Measurements from ENCODE around the gene LYAR.
A peak's percentile ranks its signal among the peaks of the same experiment; 100 is the strongest.
"Not testable (repeated sequence)": the region's sequence is repeated elsewhere in the genome, so short reads cannot be mapped to it uniquely, and the experiment has no call there.

Gene LYAR

DNA sequence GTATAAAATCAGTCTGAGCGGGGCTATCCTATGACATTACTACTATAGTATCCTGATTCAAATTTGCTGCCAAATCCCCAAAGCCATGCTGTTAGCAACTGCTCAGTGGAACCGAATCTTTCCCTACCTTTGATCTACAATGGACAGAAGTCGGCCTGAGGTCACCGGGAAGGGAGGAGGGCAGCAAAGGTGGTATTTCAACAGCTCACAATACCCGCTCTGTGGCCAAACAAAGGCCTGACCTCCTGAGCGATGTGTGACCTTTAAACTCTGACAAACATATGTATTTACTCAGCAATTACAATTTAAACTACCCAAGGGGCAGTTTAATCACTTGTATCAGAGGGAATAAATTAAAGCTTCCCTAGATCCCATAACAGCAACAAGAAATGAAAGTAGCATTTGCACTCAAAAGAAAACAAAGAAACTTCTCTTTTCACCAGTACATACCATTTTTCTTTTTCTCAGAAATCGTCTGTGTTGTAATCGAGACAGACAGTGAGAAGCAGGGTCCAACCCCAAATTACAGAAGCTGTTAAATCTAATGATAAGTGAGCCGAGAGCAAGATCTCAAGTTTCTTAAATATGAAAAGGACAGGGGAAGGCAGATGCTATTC is 30.4 kb downstream of the LYAR start:
- DNase-seq (ENCODE audit: low read depth): no peak

GRCh38 chr4:4257705-4258104 is 32.2 kb downstream of the LYAR start:
- DNase-seq (ENCODE audit: low read depth): not testable (repeated sequence)

DNA sequence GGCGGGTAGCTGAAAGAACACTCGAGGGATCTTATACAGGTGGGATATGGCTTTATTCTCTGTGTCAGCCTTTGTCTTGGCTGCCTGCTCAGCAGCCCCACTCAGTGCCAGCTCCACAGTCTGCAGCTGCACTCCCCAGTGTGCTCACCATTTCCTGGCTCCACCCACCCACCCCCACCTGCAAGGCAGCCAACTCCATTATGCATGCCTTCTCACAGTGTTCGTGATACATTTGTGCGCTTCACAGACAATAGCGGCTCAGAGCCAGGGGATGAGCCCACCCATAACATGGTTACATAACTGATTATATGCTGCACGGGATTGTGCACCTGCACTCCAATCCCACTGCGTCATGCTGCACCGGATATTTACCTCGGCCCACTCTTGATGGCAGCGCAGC is 33.2 kb downstream of the LYAR start:
- DNase-seq (ENCODE audit: low read depth): no peak

- DNase-seq (ENCODE audit: low read depth): no peak
Observed at GRCh38 chr4:4254666-4255065, 35.3 kb downstream of the LYAR start.

GRCh38 chr4:4254199-4254598 is 35.8 kb downstream of the LYAR start:
- no peak for DNase-seq (ENCODE audit: low read depth)

DNA sequence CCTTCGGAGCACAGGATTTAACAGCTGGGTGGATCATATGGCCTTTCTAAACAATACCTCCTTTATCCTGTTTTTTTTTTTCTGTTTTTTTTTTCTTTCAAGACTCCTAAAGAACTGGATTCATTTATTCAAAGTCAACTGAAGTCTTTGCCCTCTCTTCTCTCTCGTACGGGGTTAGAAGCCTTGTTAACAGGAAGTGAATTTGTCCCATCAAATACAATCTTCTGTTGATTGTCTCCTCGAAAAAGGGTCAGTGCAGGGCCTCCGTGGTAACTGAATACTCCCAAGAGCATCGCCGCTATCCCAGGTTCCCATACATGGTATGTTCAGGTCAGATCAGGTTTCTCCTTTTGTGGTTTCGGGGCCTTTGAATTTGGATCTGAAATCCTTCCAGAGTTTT is 40.1 kb downstream of the LYAR start:
- DNase-seq (ENCODE audit: low read depth): no peak

GRCh38 chr4:4249342-4249741 is 40.6 kb downstream of the LYAR start:
- DNase-seq (ENCODE audit: low read depth): not testable (repeated sequence)

DNA sequence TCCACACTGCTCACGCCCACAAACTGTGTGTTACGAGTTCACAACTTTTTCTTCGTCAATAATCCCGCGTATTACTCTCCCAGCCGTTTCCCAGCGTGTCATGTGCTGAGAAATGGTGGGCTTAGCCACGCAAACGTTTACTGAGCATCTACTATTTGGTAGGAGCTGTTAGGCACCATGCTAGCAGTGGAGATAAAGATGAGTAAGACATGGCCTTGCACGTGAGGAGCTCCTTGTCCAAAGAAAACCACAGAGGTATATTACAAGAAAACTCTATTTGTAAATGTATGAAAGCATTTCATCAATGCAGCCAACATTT is 41.1 kb downstream of the LYAR start:
- no peak for DNase-seq (ENCODE audit: low read depth)

DNA sequence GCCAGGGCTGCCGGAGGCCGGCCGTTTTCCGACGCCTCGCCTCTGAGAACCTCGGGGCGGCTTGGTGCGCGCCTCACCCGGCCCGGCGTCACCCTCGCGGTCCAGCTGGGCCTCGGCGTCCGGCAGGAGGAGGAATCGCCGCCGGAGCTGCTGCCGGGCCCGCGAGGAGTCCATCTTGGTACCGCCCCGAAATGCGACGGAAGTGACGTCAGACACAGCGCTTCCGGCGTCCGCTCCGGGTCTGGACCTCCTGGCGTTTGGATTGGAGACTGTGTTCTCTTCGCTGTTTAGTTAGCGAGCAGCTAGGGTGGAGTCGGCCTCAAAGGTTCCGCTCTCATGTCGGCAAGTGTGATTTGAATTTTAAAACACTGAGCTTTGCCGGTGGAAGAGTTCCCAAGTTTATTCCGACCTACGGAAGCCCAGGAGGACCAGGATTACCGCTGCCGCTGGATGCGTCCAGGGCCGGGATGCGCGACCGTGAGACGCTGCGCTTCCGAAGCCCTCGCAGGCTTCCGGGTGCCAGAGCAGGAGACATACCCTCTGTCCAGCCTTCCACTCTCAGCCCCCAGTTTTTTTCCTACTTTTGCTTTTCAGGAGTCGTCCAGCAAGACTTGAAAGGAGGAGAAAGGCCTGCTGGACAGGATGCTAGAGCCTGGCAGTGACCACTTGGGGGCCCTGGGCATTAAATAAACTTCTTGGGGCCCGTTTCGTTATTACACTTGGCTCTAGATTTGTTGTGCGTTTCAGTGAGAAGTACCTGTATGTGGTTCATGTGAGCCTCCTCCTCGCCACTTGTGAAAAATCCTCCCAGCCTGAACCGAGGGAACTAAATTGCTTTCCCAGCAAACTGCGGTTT is 41.7 kb downstream of the LYAR start, which contains the start of gene TMEM128:
Gene TMEM128, minus strand, starts transcription at position 195 of the 856 bp plus-strand sequence. Its CDS starts 21 bp downstream, at position 174.
- peak; percentile 83 for DNase-seq (ENCODE audit: low read depth)

DNA sequence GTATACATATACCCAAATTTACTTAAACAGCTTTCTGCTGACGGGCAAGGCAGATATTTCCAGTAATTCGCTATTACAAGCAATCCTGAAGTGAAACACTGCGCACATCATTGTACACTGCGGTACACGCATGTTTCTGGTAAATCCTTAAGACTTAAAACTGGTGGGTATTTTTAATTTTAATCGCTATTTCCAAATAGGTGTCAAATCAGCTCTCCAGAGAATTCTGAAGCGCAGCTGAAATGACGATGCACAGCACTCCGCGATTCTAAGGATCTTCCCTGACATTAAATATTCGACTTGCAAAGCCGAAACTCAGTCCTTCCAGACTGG is 42.3 kb downstream of the LYAR start:
- no peak for DNase-seq (ENCODE audit: low read depth)

- DNase-seq (ENCODE audit: low read depth): no peak
Observed at GRCh38 chr4:4245172-4245571, 44.8 kb downstream of the LYAR start.

DNA sequence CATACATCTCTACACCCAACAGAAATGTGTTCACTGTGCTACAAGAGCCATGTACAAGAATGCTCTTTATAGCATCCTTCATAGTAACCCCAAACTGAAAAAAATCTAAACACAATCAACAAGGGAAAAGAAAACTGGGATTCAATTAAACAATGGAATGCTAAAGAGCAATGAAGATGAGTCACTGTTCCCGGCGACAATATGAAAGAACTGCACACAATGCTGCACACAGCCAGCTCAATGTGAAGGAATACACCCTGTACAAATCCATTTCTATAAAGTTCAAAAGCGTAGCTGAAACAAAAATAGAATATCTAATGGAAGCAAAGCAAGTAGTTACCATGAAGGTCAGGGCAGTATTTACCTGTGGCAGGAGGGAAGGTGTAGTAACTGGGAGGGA is 50.4 kb downstream of the LYAR start:
- DNase-seq (ENCODE audit: low read depth): not testable (repeated sequence)

GRCh38 chr4:4233610-4234009 is 56.3 kb downstream of the LYAR start:
- DNase-seq (ENCODE audit: low read depth): no peak

DNA sequence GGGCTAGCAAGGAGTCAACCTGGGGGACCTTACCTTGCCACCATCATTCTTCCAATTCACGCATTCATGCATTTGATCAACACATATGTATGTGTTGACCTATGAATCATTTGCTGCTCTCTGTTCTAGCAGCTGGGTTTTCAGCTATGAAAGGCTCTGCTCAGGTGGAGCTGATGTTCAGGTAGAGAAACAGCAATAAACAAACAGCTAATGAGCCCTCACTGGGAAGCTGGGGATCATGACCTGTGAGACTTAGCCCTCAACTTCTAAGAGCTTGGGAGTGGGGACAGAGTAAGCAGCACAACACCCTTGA is 61.6 kb downstream of the LYAR start:
- DNase-seq (ENCODE audit: low read depth): no peak

GRCh38 chr4:4227510-4228355 is 62.2 kb downstream of the LYAR start:
- no peak for DNase-seq (ENCODE audit: low read depth)

- no peak for DNase-seq (ENCODE audit: low read depth)
Observed at GRCh38 chr4:4226606-4227438, 63.1 kb downstream of the LYAR start, which contains the start of gene OTOP1. OTOP1 (minus strand) TSS chr4:4226929; CDS start chr4:4226864, 65 bp downstream.

DNA sequence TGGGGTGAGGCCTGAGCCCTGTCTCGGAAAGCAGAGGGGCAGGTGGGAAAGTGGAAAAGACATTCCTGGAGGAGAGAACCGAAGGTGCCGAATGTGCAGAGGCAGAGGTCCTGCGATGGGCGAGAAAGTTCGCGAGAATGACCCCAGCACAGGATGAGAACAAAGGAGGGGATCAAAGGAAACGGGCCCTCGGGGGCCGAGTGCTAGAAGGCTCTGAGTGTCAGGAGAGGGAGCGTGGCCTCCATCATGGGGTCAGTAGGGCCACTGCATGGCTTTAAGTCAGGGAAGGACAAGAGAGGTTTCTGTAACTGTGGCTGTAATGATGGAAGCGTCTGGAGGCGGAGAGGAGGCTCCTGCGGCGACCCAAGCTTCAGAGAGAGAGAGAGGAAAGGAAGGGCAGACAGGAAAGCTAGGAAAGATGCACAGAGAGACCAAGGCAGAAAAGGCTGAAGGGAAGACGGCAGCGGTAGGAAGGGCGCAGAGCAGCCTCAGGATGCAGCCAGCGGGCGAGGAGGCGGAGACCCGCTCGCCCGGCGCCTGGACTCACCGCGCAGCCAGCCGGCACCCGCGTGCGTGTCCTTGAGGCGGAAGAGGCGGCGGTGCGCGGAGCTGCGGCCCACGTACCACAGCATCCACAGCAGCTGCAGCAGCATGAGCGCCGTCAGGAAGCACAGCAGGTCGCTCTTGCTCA is 63.9 kb downstream of the LYAR start:
- no peak for DNase-seq (ENCODE audit: low read depth)
